ENCODE measurements around the gene ADAMTS14.

ADAMTS14 gene

GRCh38 chr10:70669732-70670317, 2.5 kb upstream of the ADAMTS14 start:
- no peak for ATAC-seq
- TF ChIP-seq CSDC2 (CRISPR knock-in tag; IDR thresholded peaks at IDR 0.05) = no peak
- TF ChIP-seq ZNF565 (CRISPR knock-in tag; conservative IDR thresholded peaks at IDR 0.05; ENCODE audit: low read depth) = no peak
- TF ChIP-seq ZC3H10 (CRISPR knock-in tag; IDR thresholded peaks at IDR 0.05) = no peak
- TF ChIP-seq ZFP30 (CRISPR knock-in tag; IDR thresholded peaks at IDR 0.05) = no peak

DNA sequence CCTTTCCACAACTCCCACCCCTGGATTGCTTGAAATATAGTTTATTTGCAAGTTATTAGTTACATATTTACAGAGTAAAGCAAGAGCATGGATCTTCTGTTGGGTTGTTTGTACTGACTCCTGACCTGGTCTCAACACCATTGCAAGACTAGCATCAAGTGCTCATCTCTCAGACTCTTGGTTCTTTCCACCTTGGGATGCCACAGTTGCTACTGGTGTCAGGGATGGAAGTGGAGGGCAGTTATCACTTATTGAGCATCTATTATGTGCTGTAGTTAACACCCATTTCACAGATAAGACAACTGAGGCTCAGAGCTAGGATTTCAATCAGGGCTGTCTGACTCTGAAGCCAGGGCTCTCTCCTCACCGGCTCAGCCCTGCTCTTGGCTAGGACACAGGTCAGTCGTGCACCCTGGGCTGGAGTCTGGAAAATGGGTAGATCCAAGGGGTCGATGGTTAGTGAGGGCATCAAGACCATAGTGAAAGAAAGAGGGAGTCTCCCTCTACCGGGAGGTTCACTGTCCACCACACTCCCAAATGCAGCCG, 614 bp upstream of the ADAMTS14 start:
- TF ChIP-seq ISL1 (CRISPR knock-in tag; IDR thresholded peaks at IDR 0.05) (no peak), PPARA (CRISPR knock-in tag; IDR thresholded peaks at IDR 0.05; ENCODE audit: borderline replicate concordance) (no peak), CSDC2 (CRISPR knock-in tag; IDR thresholded peaks at IDR 0.05) (no peak), ZNF565 (CRISPR knock-in tag; conservative IDR thresholded peaks at IDR 0.05; ENCODE audit: low read depth) (no peak), SNAI2 (CRISPR knock-in tag; IDR thresholded peaks at IDR 0.05) (no peak), ARNTL (CRISPR knock-in tag; IDR thresholded peaks at IDR 0.05; ENCODE audit: borderline replicate concordance, low read depth) (no peak), ZNF8 (CRISPR knock-in tag; IDR thresholded peaks at IDR 0.05) (no peak), CREB5 (CRISPR knock-in tag; IDR thresholded peaks at IDR 0.05; ENCODE audit: low read depth) (no peak), ZFP30 (CRISPR knock-in tag; IDR thresholded peaks at IDR 0.05) (no peak), ZNF70 (CRISPR knock-in tag; IDR thresholded peaks at IDR 0.05) (no peak), PATZ1 (CRISPR knock-in tag; IDR thresholded peaks at IDR 0.05; ENCODE audit: borderline replicate concordance) (no peak), BACH2 (CRISPR knock-in tag; IDR thresholded peaks at IDR 0.05; ENCODE audit: borderline replicate concordance) (no peak)
- TF ChIP-seq, protein P1, sequence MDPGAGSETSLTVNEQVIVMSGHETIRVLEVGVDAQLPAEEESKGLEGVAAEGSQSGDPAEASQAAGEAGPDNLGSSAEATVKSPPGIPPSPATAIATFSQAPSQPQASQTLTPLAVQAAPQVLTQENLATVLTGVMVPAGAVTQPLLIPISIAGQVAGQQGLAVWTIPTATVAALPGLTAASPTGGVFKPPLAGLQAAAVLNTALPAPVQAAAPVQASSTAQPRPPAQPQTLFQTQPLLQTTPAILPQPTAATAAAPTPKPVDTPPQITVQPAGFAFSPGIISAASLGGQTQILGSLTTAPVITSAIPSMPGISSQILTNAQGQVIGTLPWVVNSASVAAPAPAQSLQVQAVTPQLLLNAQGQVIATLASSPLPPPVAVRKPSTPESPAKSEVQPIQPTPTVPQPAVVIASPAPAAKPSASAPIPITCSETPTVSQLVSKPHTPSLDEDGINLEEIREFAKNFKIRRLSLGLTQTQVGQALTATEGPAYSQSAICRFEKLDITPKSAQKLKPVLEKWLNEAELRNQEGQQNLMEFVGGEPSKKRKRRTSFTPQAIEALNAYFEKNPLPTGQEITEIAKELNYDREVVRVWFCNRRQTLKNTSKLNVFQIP (CRISPR knock-in tag; IDR thresholded peaks at IDR 0.05; ENCODE audit: borderline replicate concordance, low read depth) = no peak
- TF ChIP-seq, protein P2, sequence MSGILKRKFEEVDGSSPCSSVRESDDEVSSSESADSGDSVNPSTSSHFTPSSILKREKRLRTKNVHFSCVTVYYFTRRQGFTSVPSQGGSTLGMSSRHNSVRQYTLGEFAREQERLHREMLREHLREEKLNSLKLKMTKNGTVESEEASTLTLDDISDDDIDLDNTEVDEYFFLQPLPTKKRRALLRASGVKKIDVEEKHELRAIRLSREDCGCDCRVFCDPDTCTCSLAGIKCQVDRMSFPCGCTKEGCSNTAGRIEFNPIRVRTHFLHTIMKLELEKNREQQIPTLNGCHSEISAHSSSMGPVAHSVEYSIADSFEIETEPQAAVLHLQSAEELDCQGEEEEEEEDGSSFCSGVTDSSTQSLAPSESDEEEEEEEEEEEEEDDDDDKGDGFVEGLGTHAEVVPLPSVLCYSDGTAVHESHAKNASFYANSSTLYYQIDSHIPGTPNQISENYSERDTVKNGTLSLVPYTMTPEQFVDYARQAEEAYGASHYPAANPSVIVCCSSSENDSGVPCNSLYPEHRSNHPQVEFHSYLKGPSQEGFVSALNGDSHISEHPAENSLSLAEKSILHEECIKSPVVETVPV (CRISPR knock-in tag; IDR thresholded peaks at IDR 0.05) = no peak
- ATAC-seq = no peak

GRCh38 chr10:70673043-70673928, 980 bp downstream of the ADAMTS14 start:
- no peak for TF ChIP-seq OSR1 (CRISPR knock-in tag; IDR thresholded peaks at IDR 0.05)
- no peak for TF ChIP-seq ZNF565 (CRISPR knock-in tag; conservative IDR thresholded peaks at IDR 0.05; ENCODE audit: low read depth)
- TF ChIP-seq ISL1 (CRISPR knock-in tag; IDR thresholded peaks at IDR 0.05) = peak; percentile 20; the same call in 1 of the 2 replicates
- ATAC-seq = peak; percentile 84

GRCh38 chr10:70673929-70674559, 1.7 kb downstream of the ADAMTS14 start:
- ATAC-seq = no peak

More at GRCh38 chr10:70673929-70674559, 1.7 kb downstream of the ADAMTS14 start:
- TF ChIP-seq RARB (CRISPR knock-in tag; IDR thresholded peaks at IDR 0.05) (no peak), PATZ1 (CRISPR knock-in tag; IDR thresholded peaks at IDR 0.05; ENCODE audit: borderline replicate concordance) (no peak), ZNF70 (CRISPR knock-in tag; IDR thresholded peaks at IDR 0.05) (no peak), PPARA (CRISPR knock-in tag; IDR thresholded peaks at IDR 0.05; ENCODE audit: borderline replicate concordance) (no peak), ZC3H10 (CRISPR knock-in tag; IDR thresholded peaks at IDR 0.05) (no peak), ZFP30 (CRISPR knock-in tag; IDR thresholded peaks at IDR 0.05) (no peak), CREB5 (CRISPR knock-in tag; IDR thresholded peaks at IDR 0.05; ENCODE audit: low read depth) (no peak), ARNTL (CRISPR knock-in tag; IDR thresholded peaks at IDR 0.05; ENCODE audit: borderline replicate concordance, low read depth) (no peak), SNAI2 (CRISPR knock-in tag; IDR thresholded peaks at IDR 0.05) (no peak), ISL1 (CRISPR knock-in tag; IDR thresholded peaks at IDR 0.05) (no peak)
- TF ChIP-seq, protein P2 (CRISPR knock-in tag; IDR thresholded peaks at IDR 0.05) = no peak
- TF ChIP-seq, protein P1 (CRISPR knock-in tag; IDR thresholded peaks at IDR 0.05; ENCODE audit: borderline replicate concordance, low read depth) = no peak

All from SK-N-SH treated with all-trans-retinoic acid at 6 μM for 48 hours (cell line).